Dendritic cell treated with granulocyte-macrophage colony-stimulating factor and Interleukin-4, amounts not matched to agents 40 ng/mL and 50 ng/mL, for 4 days (primary cell): ENCODE results near the gene TBC1D10B.

Source experiments
- H3K27ac Mint-ChIP-seq: one replicate; pipeline ENCODE4 v1.8.0; 2022; ENCODE audit warnings: mild to moderate bottlenecking, mixed read lengths
- H3K27me3 Mint-ChIP-seq: one replicate; pipeline ENCODE4 v1.8.0; 2022; ENCODE audit warnings: mild to moderate bottlenecking, mixed read lengths
- H3K36me3 Mint-ChIP-seq: one replicate; pipeline ENCODE4 v1.8.0; 2022; ENCODE audit warnings: low read depth, mixed read lengths
- H3K4me1 Mint-ChIP-seq: one replicate; pipeline ENCODE4 v1.8.0; 2022; ENCODE audit warnings: low read depth, mixed read lengths
- H3K4me3 Mint-ChIP-seq: one replicate; pipeline ENCODE4 v1.8.0; 2022; ENCODE audit warnings: mild to moderate bottlenecking, moderate library complexity, mixed read lengths
- H3K9me3 Mint-ChIP-seq: one replicate; pipeline ENCODE4 v1.8.0; 2022; ENCODE audit warnings: mixed read lengths
- intact Hi-C: fragments of 100-400 bp; cut with micrococcal nuclease; formaldehyde crosslinking; loops from one replicate; pipeline ENCODE4 v1.15.0; 2022

The TBC1D10B gene

DNA sequence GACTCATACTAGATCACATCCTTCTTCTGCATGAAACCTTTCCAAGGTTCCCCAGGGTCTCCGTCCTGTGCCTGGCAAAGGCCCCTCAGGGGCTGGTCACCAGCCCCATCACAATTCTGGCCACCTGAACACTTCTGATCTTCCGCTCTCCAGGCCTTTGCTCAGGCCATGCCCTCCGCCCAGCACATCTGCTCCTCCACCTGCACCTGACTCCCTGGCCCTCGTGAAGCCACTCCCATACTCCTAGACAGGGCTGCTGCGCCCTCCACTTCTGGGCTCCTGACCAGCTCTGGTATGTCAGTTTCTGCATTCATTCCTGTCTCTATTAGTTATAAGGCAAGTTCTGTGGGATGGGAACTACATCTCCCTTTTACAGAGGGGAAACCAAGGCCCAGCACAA is 2.4 kb upstream of the TBC1D10B start:
- Mint-ChIP-seq H3K36me3 (peaks cover 18% of the 10 kb centered on the region), H3K4me3 (no peak overlapping the region), H3K27me3 (no peaks in the 10 kb centered on the region), H3K4me1 (peaks cover 37% of the 10 kb centered on the region), H3K27ac (peak overlapping the region; percentile 38), H3K9me3 (no peaks in the 10 kb centered on the region)
- intact Hi-C loops: loop anchor here (5.0 kb wide), 1 partner anchor 35 kb away; the partner anchor contains the start of gene ZNF771

- peak overlapping the region; percentile 97 for H3K27ac Mint-ChIP-seq
- no peaks in the 10 kb centered on the region for H3K27me3 Mint-ChIP-seq
- H3K36me3 Mint-ChIP-seq: peaks cover 23% of the 10 kb centered on the region
- intact Hi-C loops: loop anchor here (5.0 kb wide), 1 partner anchor 35 kb away; the partner anchor contains the start of gene ZNF771
- H3K4me1 Mint-ChIP-seq: peaks cover 38% of the 10 kb centered on the region
- H3K9me3 Mint-ChIP-seq: no peaks in the 10 kb centered on the region
- H3K4me3 Mint-ChIP-seq: peak overlapping the region; percentile 0
Measured at GRCh38 chr16:30372038-30372712, 1.9 kb upstream of the TBC1D10B start.

- Mint-ChIP-seq H3K27me3 (no peaks in the 10 kb centered on the region), H3K27ac (peak overlapping the region; percentile 97), H3K4me1 (peaks cover 42% of the 10 kb centered on the region), H3K4me3 (peak overlapping the region; percentile 79), H3K36me3 (peaks cover 31% of the 10 kb centered on the region), H3K9me3 (no peaks in the 10 kb centered on the region)
- intact Hi-C loops: loop anchor here (2.0 to 5.0 kb wide), 3 partner anchors 17 to 37 kb away; partner anchors contain the start of genes CD2BP2 and ZNF771
Measured at GRCh38 chr16:30371248-30371816, 1.0 kb upstream of the TBC1D10B start.

DNA sequence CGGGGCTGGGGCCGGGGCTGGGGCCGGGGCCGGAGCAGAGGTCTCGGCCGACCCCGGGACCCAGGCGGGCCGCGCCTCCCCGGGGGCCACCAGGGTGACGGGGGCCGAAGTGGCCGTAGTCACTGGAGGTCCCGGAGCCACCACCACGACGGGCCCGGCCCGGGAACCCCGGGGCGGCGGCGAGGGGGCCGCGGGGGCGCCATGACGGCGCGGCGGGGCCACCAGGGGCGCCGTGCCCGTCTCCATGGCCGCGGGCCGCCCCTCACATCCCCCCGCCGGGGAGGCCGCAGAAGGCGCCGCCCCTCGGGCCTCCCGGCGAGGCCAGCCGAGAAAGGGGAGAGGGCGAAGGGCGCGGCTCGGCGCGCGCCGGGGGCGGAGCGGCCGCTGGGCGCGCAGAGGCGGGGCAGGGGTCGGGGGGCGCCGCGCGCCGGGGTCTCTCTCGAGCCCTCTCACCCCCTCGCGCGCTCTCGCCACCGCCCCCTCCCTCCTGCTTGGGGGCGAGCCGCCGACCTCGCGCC is 297 bp downstream of the TBC1D10B start:
- no peaks in the 10 kb centered on the region for H3K9me3 Mint-ChIP-seq
- H3K27ac Mint-ChIP-seq: peak overlapping the region; percentile 97
- no peaks in the 10 kb centered on the region for H3K27me3 Mint-ChIP-seq
- H3K4me1 Mint-ChIP-seq: peaks cover 49% of the 10 kb centered on the region
- intact Hi-C loops: loop anchor here (1.0 to 5.0 kb wide), 4 partner anchors 8 to 37 kb away; partner anchors contain the start of genes CD2BP2 and ZNF771
- H3K36me3 Mint-ChIP-seq: peaks cover 44% of the 10 kb centered on the region
- peak overlapping the region; percentile 89 for H3K4me3 Mint-ChIP-seq

GRCh38 chr16:30369091-30369937 is 980 bp downstream of the TBC1D10B start:
- Mint-ChIP-seq H3K27ac (peak overlapping the region; percentile 81), H3K4me3 (peak overlapping the region; percentile 89), H3K9me3 (no peaks in the 10 kb centered on the region), H3K36me3 (peaks cover 51% of the 10 kb centered on the region), H3K27me3 (no peaks in the 10 kb centered on the region), H3K4me1 (peaks cover 53% of the 10 kb centered on the region)
- intact Hi-C loops: no loop called here

- intact Hi-C loops: no loop called here
- Mint-ChIP-seq H3K4me1 (peaks cover 53% of the 10 kb centered on the region), H3K27ac (peak overlapping the region; percentile 81), H3K27me3 (no peaks in the 10 kb centered on the region), H3K36me3 (peaks cover 57% of the 10 kb centered on the region), H3K9me3 (no peaks in the 10 kb centered on the region), H3K4me3 (peak overlapping the region; percentile 89)
Measured at GRCh38 chr16:30368792-30369090, 1.6 kb downstream of the TBC1D10B start.

DNA sequence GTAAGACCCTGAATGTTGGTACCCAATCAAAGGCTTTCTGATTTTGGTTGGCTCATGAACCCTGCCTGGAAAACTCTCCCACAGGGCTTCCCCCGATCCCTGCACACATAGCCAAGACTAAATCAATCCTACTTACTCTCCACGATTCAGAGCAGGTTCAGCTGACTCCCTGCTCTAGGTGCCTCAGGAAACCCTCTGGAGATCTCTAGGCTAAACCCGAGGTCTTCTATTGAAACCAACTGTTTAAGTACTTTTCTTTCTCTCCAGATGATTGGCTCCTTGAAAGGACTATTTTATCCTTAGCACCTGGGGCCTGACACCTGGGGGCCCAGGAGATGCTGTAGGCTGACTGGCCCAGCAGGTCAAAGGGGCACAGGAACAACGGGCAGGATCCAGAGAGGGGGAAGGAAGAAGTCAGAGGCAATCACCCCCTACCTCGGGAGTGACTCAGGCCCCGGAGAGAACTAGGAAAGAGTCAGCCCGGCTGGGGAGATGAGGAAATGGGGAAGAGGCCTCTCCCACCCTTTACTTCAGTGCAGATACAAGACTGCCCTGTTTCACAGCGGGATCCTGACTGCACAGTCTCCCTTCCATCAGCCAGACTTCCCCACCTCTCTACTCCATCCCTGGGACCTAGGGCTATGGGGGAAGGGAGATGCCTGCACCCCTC is 2.0 kb downstream of the TBC1D10B start:
- Mint-ChIP-seq H3K36me3 (peaks cover 61% of the 10 kb centered on the region), H3K4me1 (peaks cover 54% of the 10 kb centered on the region), H3K27ac (peak overlapping the region; percentile 81), H3K27me3 (no peaks in the 10 kb centered on the region), H3K4me3 (peak overlapping the region; percentile 89), H3K9me3 (no peaks in the 10 kb centered on the region)
- intact Hi-C loops: no loop called here

DNA sequence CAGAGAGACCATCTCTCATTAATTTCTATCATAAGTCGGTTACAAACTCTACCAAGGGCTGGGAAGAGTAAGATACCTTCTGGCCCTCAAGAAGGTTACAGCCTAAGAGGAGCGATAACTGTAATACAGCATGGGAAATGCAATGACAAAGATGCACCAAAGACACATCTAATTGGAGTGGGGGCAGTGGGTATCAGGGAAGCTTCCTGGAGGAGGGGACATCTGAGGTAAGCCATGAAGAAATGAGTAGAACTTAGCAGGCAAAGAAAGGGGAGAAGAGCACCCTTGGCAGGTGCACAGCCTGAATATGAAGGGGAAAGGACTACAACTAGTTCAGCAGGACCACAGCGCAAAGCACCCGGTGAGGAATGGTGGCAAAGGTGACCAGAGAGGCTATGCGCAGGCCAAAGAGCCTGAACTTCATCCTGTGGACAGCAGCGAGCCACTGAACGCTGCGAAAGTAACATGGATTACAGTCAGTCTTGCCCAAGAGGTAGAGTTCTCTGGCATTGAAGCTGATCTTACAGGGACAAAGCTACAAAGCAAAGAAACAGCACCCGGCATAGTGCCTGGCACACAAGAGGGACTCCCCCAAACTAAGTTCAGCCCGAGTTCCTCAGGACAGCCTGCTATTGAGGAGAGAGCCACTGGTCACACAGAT is 2.8 kb downstream of the TBC1D10B start:
- intact Hi-C loops: no loop called here
- peaks cover 59% of the 10 kb centered on the region for H3K4me1 Mint-ChIP-seq
- peaks cover 69% of the 10 kb centered on the region for H3K36me3 Mint-ChIP-seq
- no peaks in the 10 kb centered on the region for H3K9me3 Mint-ChIP-seq
- peak overlapping the region; percentile 89 for H3K4me3 Mint-ChIP-seq
- no peaks in the 10 kb centered on the region for H3K27me3 Mint-ChIP-seq
- H3K27ac Mint-ChIP-seq: peak overlapping the region; percentile 81

DNA sequence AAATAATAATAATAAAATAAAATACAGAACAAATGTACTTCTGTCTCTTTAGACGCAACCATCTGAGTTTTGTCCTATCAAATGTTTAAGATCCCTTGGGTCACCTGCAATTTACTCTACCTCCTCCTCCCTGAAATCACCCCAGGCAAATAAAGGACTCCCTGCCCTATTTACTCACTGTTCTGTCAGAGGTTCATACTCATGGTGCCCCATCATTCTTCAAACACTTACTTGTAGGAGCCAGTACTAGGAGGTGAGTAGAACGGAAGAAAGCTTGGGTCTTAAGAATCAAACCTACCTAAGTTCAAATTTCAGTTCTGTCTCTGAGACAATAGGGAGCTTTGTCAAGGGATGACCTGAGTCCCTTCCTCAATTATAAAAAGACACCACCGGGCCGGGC is 3.8 kb downstream of the TBC1D10B start:
- Mint-ChIP-seq H3K9me3 (no peaks in the 10 kb centered on the region), H3K27ac (peak overlapping the region; percentile 81), H3K4me1 (peaks cover 57% of the 10 kb centered on the region), H3K4me3 (peak overlapping the region; percentile 89), H3K36me3 (peaks cover 79% of the 10 kb centered on the region), H3K27me3 (no peaks in the 10 kb centered on the region)
- intact Hi-C loops: no loop called here

GRCh38 chr16:30365200-30365599 is 5.1 kb downstream of the TBC1D10B start:
- no peak overlapping the region for H3K4me3 Mint-ChIP-seq
- H3K27ac Mint-ChIP-seq: no peak overlapping the region
- intact Hi-C loops: no loop called here
- H3K4me1 Mint-ChIP-seq: peaks cover 61% of the 10 kb centered on the region
- no peaks in the 10 kb centered on the region for H3K27me3 Mint-ChIP-seq
- no peaks in the 10 kb centered on the region for H3K9me3 Mint-ChIP-seq
- peaks cover 92% of the 10 kb centered on the region for H3K36me3 Mint-ChIP-seq

- intact Hi-C loops: no loop called here
- Mint-ChIP-seq H3K27me3 (no peaks in the 10 kb centered on the region), H3K27ac (no peak overlapping the region), H3K4me1 (peaks cover 56% of the 10 kb centered on the region), H3K9me3 (no peaks in the 10 kb centered on the region), H3K36me3 (peaks cover 99% of the 10 kb centered on the region), H3K4me3 (no peak overlapping the region)
Measured at GRCh38 chr16:30361180-30361579, 9.1 kb downstream of the TBC1D10B start.

GRCh38 chr16:30359871-30360170 is 10.5 kb downstream of the TBC1D10B start:
- intact Hi-C loops: no loop called here
- Mint-ChIP-seq H3K27me3 (no peaks in the 10 kb centered on the region), H3K4me1 (peaks cover 56% of the 10 kb centered on the region), H3K9me3 (no peaks in the 10 kb centered on the region), H3K4me3 (no peak overlapping the region), H3K27ac (no peak overlapping the region), H3K36me3 (peaks cover 100% of the 10 kb centered on the region)
